SK-N-SH (cell line): Measurements from ENCODE around the gene RERG. TPM values are rescaled to one million over a fixed set of nuclear protein-coding genes. Genes with fewer than 3 reads are reported as not detected.

ENCODE experiments used
- CTCF ChIA-PET: fragments of 300-600, 350-600 bp; formaldehyde crosslinking; extraction: SDS; loops from one replicate; lab custom pipeline; 2021; lab: Yijun Ruan, JAX
- POLR2A ChIA-PET: fragments of 350-600 bp; sonication (Branson Sonifier 250); formaldehyde crosslinking; extraction: SDS; loops from one replicate; lab custom pipeline; 2020; ENCODE audit warnings: antibody characterized with exemption, inconsistent platforms; lab: Yijun Ruan, JAX
- DNase-seq: peaks from one replicate; pipeline ENCODE4 v3.0.0; 2012
- H2AFZ ChIP-seq: fragments of 200-600 bp; sonication (generic); 2 replicates; pipeline ENCODE4 v1.8.1; 2016; ENCODE audit warnings: antibody characterized with exemption, mild to moderate bottlenecking, low read depth
- H3F3A ChIP-seq: fragments of 200-600 bp; sonication (generic); replicated peaks from 2 replicates; pipeline ENCODE3; 2016; ENCODE audit warnings: antibody characterized with exemption, mild to moderate bottlenecking; ENCODE audit not compliant: insufficient read depth
- H3K27ac ChIP-seq, 2 experiments: fragments of 200-500 bp in 1 of 2; fragments of 200-600 bp in 1 of 2; sonication (Bioruptor generic) in 1 of 2; sonication (generic), shearing (Covaris generic) in 1 of 2; 2 replicates each; pipeline versions ENCODE4 v1.5.1 to v1.6.1; 2014 to 2016; ENCODE audit warnings: low read depth in 2 of 2, inconsistent platforms in 1 of 2, low read length in 1 of 2, mild to moderate bottlenecking in 1 of 2, mixed read lengths in 1 of 2
- H3K27me3 ChIP-seq: fragments of 200-600 bp; sonication (generic), shearing (Covaris generic); 2 replicates; pipeline ENCODE4 v1.6.1; 2016; ENCODE audit warnings: mixed run types; ENCODE audit not compliant: insufficient read depth
- H3K36me3 ChIP-seq, 2 experiments: fragments of 200-500 bp in 1 of 2; fragments of 200-600 bp in 1 of 2; sonication (Bioruptor generic) in 1 of 2; sonication (generic) in 1 of 2; replicated peaks in 1 of 2; 2 replicates each; pipeline versions ENCODE3 to v1.5.1; 2014 to 2016; ENCODE audit warnings: low read length in 1 of 2, mild to moderate bottlenecking in 1 of 2; ENCODE audit not compliant: insufficient read depth in 2 of 2, control insufficient read depth in 1 of 2
- H3K4me1 ChIP-seq, 2 experiments: fragments of 200-500 bp in 1 of 2; fragments of 200-600 bp in 1 of 2; sonication (Bioruptor generic) in 1 of 2; sonication (generic), shearing (Covaris generic) in 1 of 2; 2 replicates each; pipeline versions ENCODE4 v1.5.1 to v1.6.1; 2014 to 2016; ENCODE audit warnings: low read depth in 1 of 2, low read length in 1 of 2, mixed run types in 1 of 2; ENCODE audit not compliant: insufficient read depth in 2 of 2, control insufficient read depth in 1 of 2
- H3K4me2 ChIP-seq: fragments of 200-600 bp; sonication (generic), shearing (Covaris generic); 2 replicates; pipeline ENCODE4 v1.6.1; 2017; ENCODE audit warnings: mixed run types
- H3K4me3 ChIP-seq, 2 experiments: fragments of 200-500 bp in 1 of 2; fragments of 200-600 bp in 1 of 2; sonication (Bioruptor generic) in 1 of 2; sonication (generic), shearing (Covaris generic) in 1 of 2; 2 replicates each; pipeline versions ENCODE4 v1.5.1 to v1.8.1; 2014 to 2016; ENCODE audit warnings: low read depth in 2 of 2, inconsistent platforms in 1 of 2, low read length in 1 of 2, mild to moderate bottlenecking in 1 of 2, mixed read lengths in 1 of 2, moderate library complexity in 1 of 2
- H3K79me2 ChIP-seq: fragments of 200-600 bp; sonication (generic); 2 replicates; pipeline ENCODE4 v1.8.1; 2017; ENCODE audit warnings: mild to moderate bottlenecking; ENCODE audit not compliant: insufficient read depth
- H3K9ac ChIP-seq: fragments of 200-600 bp; sonication (generic); 2 replicates; pipeline ENCODE4 v1.6.1; 2017; ENCODE audit warnings: mixed run types
- H3K9me2 ChIP-seq: fragments of 200-600 bp; sonication (generic); 2 replicates; pipeline ENCODE4 v1.6.1; 2017; ENCODE audit warnings: mixed run types
- H3K9me3 ChIP-seq: fragments of 200-600 bp; sonication (generic); 2 replicates; pipeline ENCODE4 v1.6.1; 2017; ENCODE audit warnings: mixed run types, mild to moderate bottlenecking, moderate library complexity
- H4K20me1 ChIP-seq: fragments of 200-600 bp; sonication (generic); 2 replicates; pipeline ENCODE4 v1.6.1; 2017; ENCODE audit warnings: mild to moderate bottlenecking, mixed run types; ENCODE audit not compliant: insufficient read depth
- CTCF ChIP-seq: fragments of 200-600 bp; sonication (generic); IDR thresholded peaks from 2 replicates; pipeline ENCODE4 v1.6.1; 2017; ENCODE audit warnings: antibody characterized with exemption, mild to moderate bottlenecking, moderate library complexity
- EZH2phosphoT487 ChIP-seq: fragments of 200-600 bp; sonication (generic); IDR thresholded peaks from 2 replicates; pipeline ENCODE4 v1.6.1; 2017; ENCODE audit warnings: low read depth, mixed run types, mild to moderate bottlenecking, antibody characterized with exemption, moderate library complexity, borderline replicate concordance
- FOXJ3 ChIP-seq: sonication (generic); formaldehyde crosslinking; IDR thresholded peaks from 2 replicates; pipeline ENCODE4 v1.5.1; 2020; ENCODE audit warnings: mild to moderate bottlenecking, missing genetic modification reagents
- GABPA ChIP-seq: IDR thresholded peaks from 2 replicates; pipeline ENCODE4 v1.4.0; 2012; ENCODE audit warnings: low read depth, mild to moderate bottlenecking
- GATA2 ChIP-seq: sonication (generic); formaldehyde crosslinking; IDR thresholded peaks from 2 replicates; pipeline ENCODE4 v1.5.0; 2020; ENCODE audit warnings: mild to moderate bottlenecking, missing genetic modification reagents
- IRF3 ChIP-seq: fragments of 150-350 bp; IDR thresholded peaks from 2 replicates; pipeline ENCODE4 v1.6.1; 2016; ENCODE audit warnings: mild to moderate bottlenecking, low read depth, low read length
- MAX ChIP-seq: IDR thresholded peaks from 2 replicates; pipeline ENCODE4 v1.4.0; 2012; ENCODE audit warnings: low read depth
- MEF2A ChIP-seq: IDR thresholded peaks from 2 replicates; pipeline ENCODE4 v1.4.0; 2012; ENCODE audit warnings: low read depth, borderline replicate concordance
- NRF1 ChIP-seq: IDR thresholded peaks from 2 replicates; pipeline ENCODE4 v1.6.1; 2012; ENCODE audit warnings: low read depth, mild to moderate bottlenecking, low read length
- PBX3 ChIP-seq: IDR thresholded peaks from 2 replicates; pipeline ENCODE4; 2012
- RAD21 ChIP-seq: IDR thresholded peaks from 2 replicates; pipeline ENCODE4 v1.6.1; 2012; ENCODE audit warnings: mild to moderate bottlenecking, low read length
- RCOR1 ChIP-seq: fragments of 150-350 bp; IDR thresholded peaks from 2 replicates; pipeline ENCODE4 v1.6.1; 2017; ENCODE audit warnings: antibody characterized with exemption, low read length
- RFX5 ChIP-seq: IDR thresholded peaks from 2 replicates; pipeline ENCODE4 v1.6.1; 2012; ENCODE audit warnings: mild to moderate bottlenecking, improper control_type of control experiment, low read length
- SMC3 ChIP-seq: IDR thresholded peaks from 2 replicates; pipeline ENCODE4 v1.6.1; 2012; ENCODE audit warnings: low read depth, low read length, improper control_type of control experiment
- USF1 ChIP-seq: IDR thresholded peaks from 2 replicates; pipeline ENCODE4 v1.4.0; 2012; ENCODE audit warnings: low read depth, borderline replicate concordance
- USF2 ChIP-seq: fragments of 150-350 bp; IDR thresholded peaks from 2 replicates; pipeline ENCODE4 v1.6.1; 2017; ENCODE audit warnings: antibody characterized with exemption, low read length, low read depth, borderline replicate concordance
- YY1 ChIP-seq: IDR thresholded peaks from 2 replicates; pipeline ENCODE4 v1.4.0; 2012; ENCODE audit warnings: low read depth, mild to moderate bottlenecking
- WGBS: methylation state at CpG from one replicate; pipeline ENCODE4 v1.1.6; 2017; ENCODE audit warnings: low lambda C conversion rate; 5-methylcytosine and 5-hydroxymethylcytosine counted together
- polyA plus RNA-seq, 3 experiments: library from polyadenylated mRNA; depleted of rRNA; stranded (reverse); fragments of >200 nt; gene quantifications; 2 replicates each; pipeline ENCODE4 v1.2.3, GENCODE V29; 2012

The RERG gene
- polyA plus RNA-seq, 1 of the 3 experiments (the other 2 are of a cell fraction): 0.49 TPM

GRCh38 chr12:15123401-15123800 lies 97.8 kb downstream of the RERG start:
- CTCF ChIA-PET: no interaction called here
- Histone ChIP-seq H3K36me3 (no peaks in the 10 kb centered on the region), H3K27me3 (no peaks in the 10 kb centered on the region; the same call in 1 of the 2 replicates), H3K79me2 (no peaks in the 10 kb centered on the region), H3K4me2 (no peak overlapping the region), H3K27ac (no peak overlapping the region), H3K9ac (no peak overlapping the region), H4K20me1 (no peaks in the 10 kb centered on the region), H3K4me3 (no peak overlapping the region), H3K4me1 (no peaks in the 10 kb centered on the region), H3K9me2 (no peaks in the 10 kb centered on the region), H3F3A (no peaks in the 10 kb centered on the region), H2AFZ (no peak overlapping the region), H3K9me3 (no peaks in the 10 kb centered on the region)
- POLR2A ChIA-PET: no interaction called here
- no peak for DNase-seq
- no peak for TF ChIP-seq IRF3
- no peak for TF ChIP-seq PBX3
- TF ChIP-seq RCOR1: no peak
- no peak for TF ChIP-seq USF1
- no peak for TF ChIP-seq MEF2A
- no peak for TF ChIP-seq MAX
- no peak for TF ChIP-seq CTCF
- TF ChIP-seq EZH2phosphoT487: no peak
- no peak for TF ChIP-seq YY1

- no peak overlapping the region for H3K9ac ChIP-seq
- ChIA-PET POLR2A (no interaction called here), CTCF (no interaction called here)
- H3F3A ChIP-seq: no peaks in the 10 kb centered on the region
- no peaks in the 10 kb centered on the region for H3K36me3 ChIP-seq
- no peak overlapping the region for H3K4me2 ChIP-seq
- no peaks in the 10 kb centered on the region for H3K4me1 ChIP-seq
- H4K20me1 ChIP-seq: no peaks in the 10 kb centered on the region
- no peak overlapping the region for H3K27ac ChIP-seq
- no peak overlapping the region for H2AFZ ChIP-seq
- no peaks in the 10 kb centered on the region; the same call in 1 of the 2 replicates for H3K27me3 ChIP-seq
- WGBS: 3% methylated on average over 4 of the region's 4 CpGs
- no peaks in the 10 kb centered on the region for H3K9me2 ChIP-seq
- no peak for DNase-seq
- H3K4me3 ChIP-seq: no peak overlapping the region
- no peaks in the 10 kb centered on the region for H3K79me2 ChIP-seq
- no peaks in the 10 kb centered on the region for H3K9me3 ChIP-seq
- TF ChIP-seq RFX5 (no peak), FOXJ3 (CRISPR knock-in tag) (no peak), USF2 (no peak), GATA2 (CRISPR knock-in tag) (no peak), MAX (no peak), NRF1 (no peak), RAD21 (no peak), RCOR1 (no peak), GABPA (no peak), CTCF (no peak), SMC3 (no peak)
Observed at GRCh38 chr12:15122344-15122743, 98.9 kb downstream of the RERG start.
